GM21528 (cell line): Measurements from ENCODE around the gene LOX.
A peak's percentile ranks its signal among the peaks of the same experiment; 100 is the strongest.

ENCODE experiments used
- ATAC-seq: cut with Tn5 transposase; IDR thresholded peaks from one replicate; pipeline ENCODE4 v1.9.1; 2021; ENCODE audit warnings: mild to moderate bottlenecking, moderate library complexity; ENCODE audit not compliant: unreplicated experiment, low FRiP score

The LOX gene

DNA sequence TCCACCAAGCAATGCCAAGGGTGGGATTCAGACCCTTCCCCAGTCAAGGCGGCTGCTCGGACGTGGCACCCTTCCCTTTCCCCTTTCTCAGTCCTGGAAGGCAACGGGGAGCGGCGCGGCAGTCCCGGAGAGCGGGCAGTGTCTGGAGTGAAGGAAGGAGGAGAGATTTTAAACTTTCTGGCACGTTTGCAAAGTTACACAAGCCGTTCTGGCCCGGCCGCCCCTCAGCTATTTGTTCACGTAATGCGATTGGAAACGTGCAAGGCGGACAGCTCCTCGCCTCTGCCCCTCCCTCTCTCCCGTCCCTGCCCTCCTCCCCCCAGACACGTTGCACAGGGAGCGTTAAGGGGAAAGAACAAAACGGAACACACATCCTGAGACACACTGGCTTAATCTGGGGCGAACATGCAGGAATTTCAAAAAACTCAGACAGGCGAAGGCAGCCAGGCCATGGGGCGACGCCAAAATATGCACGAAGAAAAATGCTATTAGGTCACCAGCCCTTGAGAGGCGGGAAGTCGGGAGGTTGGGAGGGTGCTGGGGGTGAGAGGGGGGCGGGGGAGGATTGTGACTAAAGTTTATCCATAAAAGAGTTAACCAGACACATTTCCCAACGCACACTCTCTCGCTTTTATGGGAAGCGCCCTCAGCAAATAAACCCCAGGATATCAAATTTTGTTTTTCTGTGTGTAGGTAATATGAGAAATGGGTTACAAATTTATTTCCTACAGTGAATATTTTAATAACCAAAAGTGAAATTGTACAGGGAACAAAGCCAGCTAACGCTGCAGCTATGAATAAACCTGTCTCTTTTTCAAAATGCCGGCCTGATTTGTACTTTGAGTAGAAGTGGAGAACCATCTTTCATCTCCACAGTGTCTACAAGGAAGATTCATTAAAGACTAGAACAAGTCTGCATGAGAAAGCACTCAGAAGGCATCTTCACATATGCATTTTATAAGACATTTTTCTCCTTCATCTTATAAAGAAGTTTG, at the start of gene LOX:
Gene LOX, minus strand, starts transcription at position 144 of the 995 bp plus-strand sequence. CDS start 274 bp downstream, outside the sequence.
- no peak for ATAC-seq

- ATAC-seq = no peak
Measured at GRCh38 chr5:122126756-122127321, 48.8 kb upstream of the LOX start.

GRCh38 chr5:122126177-122126755, 48.2 kb upstream of the LOX start:
- no peak for ATAC-seq

DNA sequence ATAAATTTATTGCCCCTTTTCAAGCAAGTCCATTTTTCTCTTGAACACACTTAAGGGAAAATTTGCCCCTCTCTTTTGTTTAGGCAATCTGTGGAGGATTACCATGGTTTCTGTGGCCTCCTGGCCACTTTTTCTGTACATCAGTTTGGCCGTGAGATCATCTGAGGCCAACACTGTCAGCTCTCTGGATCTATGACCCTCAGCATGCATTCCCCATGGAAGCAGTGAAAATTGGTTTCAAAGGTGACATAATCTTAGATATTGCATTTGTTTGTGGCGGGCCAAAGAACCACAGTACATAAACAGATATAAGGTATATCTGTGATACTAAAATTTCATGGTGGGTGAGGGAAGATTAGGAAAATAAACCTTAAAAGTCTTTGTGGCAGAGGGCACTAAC, 46.7 kb upstream of the LOX start:
- no peak for ATAC-seq

DNA sequence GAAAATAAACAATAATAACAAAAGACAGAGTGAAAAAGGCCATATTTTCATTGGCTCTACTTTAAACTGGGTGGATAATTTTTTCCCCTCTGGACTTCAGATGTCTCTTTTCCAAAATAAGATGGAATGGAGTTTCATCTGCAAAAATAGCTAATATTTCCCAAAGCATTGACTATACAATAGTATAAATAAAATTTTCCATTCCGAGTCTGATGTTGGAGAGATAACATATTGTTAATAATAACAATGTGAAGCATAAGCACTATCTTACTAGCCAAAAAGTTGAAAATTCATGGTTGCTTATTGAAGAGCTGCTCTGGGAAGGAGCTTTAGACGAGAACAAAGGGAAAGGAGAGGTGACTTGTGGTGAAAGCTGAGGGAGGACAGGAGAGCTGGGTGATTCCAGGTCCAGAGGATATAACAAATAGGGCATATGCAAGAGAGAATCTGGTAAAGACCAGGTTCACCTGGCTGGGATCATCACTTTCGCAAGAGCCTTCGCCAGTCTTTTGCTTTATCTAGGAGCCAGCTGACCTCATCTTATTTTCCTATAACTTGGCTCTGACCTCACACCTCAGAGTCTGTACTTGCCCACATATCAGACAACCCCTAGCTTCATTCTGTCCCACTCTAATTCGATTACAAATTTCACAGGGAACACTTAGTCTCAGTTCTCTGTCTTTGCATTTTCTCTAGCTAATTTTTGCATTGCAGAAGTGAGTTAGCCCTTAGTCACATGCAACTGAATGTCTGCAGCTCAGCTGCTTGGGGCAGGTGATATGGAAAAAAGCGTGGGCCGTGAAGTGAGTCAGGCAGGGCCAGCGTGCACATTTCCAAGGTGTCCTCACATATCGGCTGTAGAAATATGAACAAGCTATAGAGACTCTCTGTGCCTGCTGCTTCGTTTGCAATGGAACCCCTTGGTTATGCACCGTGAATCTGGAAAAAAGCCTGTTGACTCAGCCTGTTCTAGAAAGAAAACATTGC, 43.7 kb upstream of the LOX start:
- no peak for ATAC-seq

- ATAC-seq = no peak
Measured at GRCh38 chr5:122120957-122121356, 42.9 kb upstream of the LOX start.

GRCh38 chr5:122120493-122120892, 42.4 kb upstream of the LOX start:
- no peak for ATAC-seq

- ATAC-seq = no peak
Measured at GRCh38 chr5:122119205-122119604, 41.1 kb upstream of the LOX start.

DNA sequence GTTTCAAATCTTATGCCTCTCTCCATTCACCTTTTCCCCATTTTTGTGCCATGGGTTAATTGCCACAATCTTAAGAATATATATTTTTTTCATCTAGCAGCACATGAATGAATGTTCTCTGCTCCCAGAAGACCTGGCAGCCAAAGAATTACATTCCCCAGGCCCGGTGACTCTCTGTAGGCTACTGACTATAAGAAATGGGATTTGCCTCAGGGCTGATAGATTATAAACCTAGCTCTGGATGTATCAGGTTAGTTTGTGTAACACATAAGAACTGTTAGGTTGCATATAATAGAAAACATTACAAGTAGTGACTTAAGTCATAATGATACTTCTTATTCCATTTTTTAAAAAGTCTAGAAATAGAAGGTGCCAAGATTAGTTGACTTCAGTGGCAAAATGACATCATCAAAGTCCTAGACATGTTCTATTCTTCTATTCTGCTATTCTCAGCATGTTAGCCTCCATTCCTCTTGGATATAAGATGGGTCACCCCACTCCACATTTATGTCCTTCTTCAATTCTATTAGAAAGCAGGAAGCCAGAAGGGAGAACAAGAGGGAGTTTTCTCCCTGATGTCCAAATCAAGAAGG, 40.4 kb upstream of the LOX start:
- ATAC-seq = no peak

- no peak for ATAC-seq
Measured at GRCh38 chr5:122114501-122114900, 36.4 kb upstream of the LOX start.

DNA sequence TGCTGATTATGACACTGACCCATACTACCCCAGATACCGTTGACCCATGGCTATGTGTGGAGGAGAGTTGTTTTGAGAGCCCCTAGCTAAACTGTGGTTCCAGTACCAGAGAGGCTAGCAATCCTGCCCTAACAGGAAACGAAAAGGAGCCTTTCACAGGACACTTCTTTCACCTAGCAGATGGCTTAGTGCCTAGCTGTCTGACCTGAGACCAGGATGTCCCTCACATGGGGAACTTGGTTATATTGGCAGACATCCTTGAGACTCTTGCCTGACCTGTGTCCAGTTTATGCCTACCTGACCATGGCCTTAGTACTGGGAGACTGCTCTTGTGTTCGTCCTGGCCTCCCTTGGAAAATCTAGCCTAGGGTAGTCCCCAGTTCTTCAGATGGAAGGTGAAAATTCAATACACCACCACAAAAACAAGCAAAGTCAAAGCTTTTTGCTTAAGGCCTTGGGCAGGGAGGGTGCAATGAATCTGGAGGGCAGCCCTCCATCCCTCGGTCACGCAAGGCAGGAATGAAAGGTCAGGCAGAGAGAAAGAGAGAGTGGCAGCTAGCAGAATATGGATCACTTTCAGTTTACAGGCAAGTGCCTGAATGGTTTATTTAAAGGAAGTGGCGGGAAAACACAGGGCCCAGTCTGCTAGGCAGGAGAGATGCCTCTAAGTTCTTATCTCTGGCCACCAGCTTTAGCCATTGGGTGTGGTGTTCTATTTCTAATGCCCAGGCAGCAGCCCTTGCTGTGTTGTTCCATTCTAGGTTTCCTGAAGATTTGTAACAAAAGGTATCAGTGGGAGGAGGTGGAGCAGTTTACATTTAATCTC, 34.9 kb upstream of the LOX start:
- ATAC-seq = no peak

DNA sequence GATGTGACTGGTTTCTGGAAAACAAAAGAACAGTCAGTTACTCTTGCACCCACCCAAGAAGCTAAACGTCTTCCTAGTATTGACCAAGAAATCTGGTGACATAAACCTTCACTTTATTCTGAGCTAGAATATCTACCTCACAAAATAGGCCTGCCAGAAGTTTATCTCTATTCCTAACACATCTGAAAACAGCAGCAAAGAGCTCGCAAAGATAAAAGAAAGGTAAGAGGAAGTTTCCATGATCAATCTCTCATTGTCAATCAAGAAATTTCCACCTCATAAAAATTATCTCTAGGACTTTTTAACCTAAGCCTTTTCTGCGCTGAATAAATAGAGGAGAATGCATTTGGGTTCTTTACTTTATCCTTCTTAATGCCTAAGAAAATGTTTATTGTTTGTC, 34.0 kb upstream of the LOX start:
- ATAC-seq = no peak

- ATAC-seq = no peak
Measured at GRCh38 chr5:122111460-122111859, 33.4 kb upstream of the LOX start.

- no peak for ATAC-seq
Measured at GRCh38 chr5:122110987-122111386, 32.9 kb upstream of the LOX start.

DNA sequence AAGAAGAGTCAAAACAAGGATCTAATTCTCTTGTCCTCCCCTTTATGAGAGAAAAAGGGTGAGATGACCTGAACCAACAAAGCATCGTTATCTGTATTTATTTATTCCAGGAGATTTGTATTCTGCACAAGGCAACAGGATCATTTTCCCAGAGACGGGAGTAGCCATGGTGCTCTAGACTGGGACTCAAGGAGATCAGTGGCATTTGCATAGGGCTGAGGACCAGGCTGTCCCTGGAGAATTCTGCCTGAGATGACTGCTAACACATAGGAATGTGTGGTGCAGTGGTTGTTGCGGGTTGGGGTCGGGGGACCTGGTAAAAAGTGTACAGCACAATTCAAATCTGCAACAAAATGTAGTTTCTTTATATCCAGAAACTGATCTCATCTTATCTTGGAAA, 29.0 kb upstream of the LOX start:
- no peak for ATAC-seq

GRCh38 chr5:122105909-122106308, 27.9 kb upstream of the LOX start:
- no peak for ATAC-seq

DNA sequence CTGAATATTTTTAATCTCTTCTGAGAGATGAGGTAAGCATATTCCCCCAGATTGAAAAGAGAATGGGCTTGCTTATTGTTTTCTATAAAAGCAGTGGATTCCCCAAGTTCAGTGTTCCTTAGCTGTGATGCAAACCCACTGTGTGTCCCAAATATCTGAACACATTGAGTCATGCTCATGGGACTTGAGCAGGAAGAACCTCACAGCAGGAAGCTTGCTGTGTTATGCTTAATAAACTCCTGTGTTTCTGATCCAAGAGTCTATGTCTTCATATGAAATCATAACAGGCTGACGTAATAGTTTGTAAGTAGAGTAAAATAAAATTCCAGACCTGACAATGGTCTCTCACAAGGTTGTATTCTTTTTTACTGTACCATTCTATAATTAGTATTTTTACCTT, 24.8 kb upstream of the LOX start:
- no peak for ATAC-seq

DNA sequence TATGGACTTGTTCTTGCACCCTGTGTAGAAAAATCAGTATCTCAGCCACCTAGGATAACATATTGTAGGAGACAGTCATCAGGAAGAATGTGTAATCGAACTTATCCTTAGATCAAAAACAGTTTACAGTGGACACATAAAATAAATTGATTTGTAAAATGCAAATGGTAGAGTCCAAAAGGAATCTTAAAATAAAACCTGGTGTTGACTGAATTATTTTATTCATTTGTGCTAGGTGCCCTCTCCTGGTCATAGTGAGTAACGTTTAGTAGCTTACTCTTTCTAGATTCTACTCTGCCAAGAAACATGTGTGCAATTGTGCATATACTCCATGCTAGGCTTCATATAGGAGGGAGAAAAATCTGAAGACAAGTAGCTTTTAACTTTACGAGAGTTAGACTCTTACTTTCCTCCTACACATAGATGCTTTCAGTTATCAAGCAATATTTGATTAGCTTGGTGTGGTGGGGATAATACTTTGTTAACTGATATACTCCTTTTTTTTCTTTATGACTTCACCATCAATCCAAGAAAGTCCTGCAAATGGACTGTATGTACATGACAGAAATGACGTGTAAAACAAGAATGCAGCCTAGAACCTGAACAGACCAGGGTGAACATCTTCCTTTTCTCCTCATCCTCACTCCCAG, 23.7 kb upstream of the LOX start:
- ATAC-seq = peak; percentile 70
